Measurements from ENCODE around the gene RFXAP. TPM values are rescaled to one million over a fixed set of nuclear protein-coding genes. Genes with fewer than 3 reads are reported as not detected.

Gene RFXAP
- total RNA-seq, 4 donors from 2014 or later, result 6.0 to 10.7 (median 9.4) TPM

GRCh38 chr13:36859259-36859658 lies 40.2 kb downstream of the RFXAP start:
- TF ChIP-seq CTCF (IDR thresholded peaks at IDR 0.05) (no peak), POLR2A (IDR thresholded peaks at IDR 0.05) (no peak)
- WGBS, 2 donors, result 97% methylated on average over 4 of the region's 4 CpGs
- H3K27ac ChIP-seq, result no peak overlapping the region
- no peak overlapping the region for H3K4me3 ChIP-seq (replicated peaks in 1 of 3)
- H3K9me3 ChIP-seq, result no peaks in the 10 kb centered on the region
- no peak for DNase-seq
- no peaks in the 10 kb centered on the region for H3K4me1 ChIP-seq
- H3K36me3 ChIP-seq, result peaks cover 10 to 12% of the 10 kb centered on the region in 2 donors
- no peaks in the 10 kb centered on the region for H3K27me3 ChIP-seq
- intact Hi-C loops (cut with DNase I), result loop anchor here (5.0 kb wide), 1 partner anchor 123 kb away; no protein-coding TSS in a partner anchor

GRCh38 chr13:36862002-36862685 lies 43.1 kb downstream of the RFXAP start:
- no peak for DNase-seq
- intact Hi-C loops (cut with DNase I), result no loop called here
- TF ChIP-seq POLR2A (IDR thresholded peaks at IDR 0.05) (no peak), CTCF (IDR thresholded peaks at IDR 0.05) (no peak)
- no peaks in the 10 kb centered on the region for H3K4me1 ChIP-seq
- no peaks in the 10 kb centered on the region for H3K27me3 ChIP-seq
- peak overlapping the region in 1 of 3 donors; percentile 32 for H3K27ac ChIP-seq
- no peaks in the 10 kb centered on the region for H3K9me3 ChIP-seq
- H3K36me3 ChIP-seq, result peaks cover 18 to 26% of the 10 kb centered on the region in 2 donors
- 81 to 85% methylated on average over 6 of the region's 6 CpGs for WGBS, 2 donors
- no peak overlapping the region for H3K4me3 ChIP-seq (replicated peaks in 1 of 3)

GRCh38 chr13:36862722-36863121 lies 43.7 kb downstream of the RFXAP start:
- intact Hi-C loops (cut with DNase I), result no loop called here
- no peak overlapping the region for H3K4me3 ChIP-seq (replicated peaks in 1 of 3)
- no peaks in the 10 kb centered on the region for H3K9me3 ChIP-seq
- DNase-seq, result no peak
- no peaks in the 10 kb centered on the region for H3K27me3 ChIP-seq
- 85 to 89% methylated on average over 7 of the region's 7 CpGs for WGBS, 2 donors
- H3K36me3 ChIP-seq, result peaks cover 20 to 32% of the 10 kb centered on the region in 2 donors
- TF ChIP-seq CTCF (IDR thresholded peaks at IDR 0.05), result no peak
- no peak for TF ChIP-seq POLR2A (IDR thresholded peaks at IDR 0.05)
- no peaks in the 10 kb centered on the region for H3K4me1 ChIP-seq
- H3K27ac ChIP-seq, result no peak overlapping the region

- no peaks in the 10 kb centered on the region for H3K4me1 ChIP-seq
- no peak overlapping the region for H3K27ac ChIP-seq
- no peak for DNase-seq
- WGBS, 2 donors, result 83 to 91% methylated on average over 5 of the region's 5 CpGs
- no peak overlapping the region for H3K4me3 ChIP-seq (replicated peaks in 1 of 3)
- no peaks in the 10 kb centered on the region for H3K9me3 ChIP-seq
- intact Hi-C loops (cut with DNase I), result no loop called here
- H3K36me3 ChIP-seq, result peaks cover 20 to 37% of the 10 kb centered on the region in 2 donors
- no peaks in the 10 kb centered on the region for H3K27me3 ChIP-seq
- no peak for TF ChIP-seq CTCF (IDR thresholded peaks at IDR 0.05)
- no peak for TF ChIP-seq POLR2A (IDR thresholded peaks at IDR 0.05)
Measured at GRCh38 chr13:36865265-36865664, 46.2 kb downstream of the RFXAP start.

- Histone ChIP-seq H3K9me3 (no peaks in the 10 kb centered on the region), H3K36me3 (peaks cover 20 to 41% of the 10 kb centered on the region in 2 donors), H3K4me1 (peaks cover 0 to 5% of the 10 kb centered on the region in 2 donors), H3K4me3 (replicated peaks in 1 of 3) (no peak overlapping the region), H3K27me3 (no peaks in the 10 kb centered on the region), H3K27ac (no peak overlapping the region)
- no peak for DNase-seq
- TF ChIP-seq CTCF (IDR thresholded peaks at IDR 0.05), result no peak
- TF ChIP-seq POLR2A (IDR thresholded peaks at IDR 0.05), result no peak
- intact Hi-C loops (cut with DNase I), result no loop called here
Measured at GRCh38 chr13:36866232-36866631, 47.2 kb downstream of the RFXAP start.

All from thyroid gland (tissue), 4 donors.